Omental fat pad (tissue), 4 donors: ENCODE data around the gene TMEM123. TPM values are rescaled to one million over a fixed set of nuclear protein-coding genes. Genes with fewer than 3 reads are reported as not detected.

ENCODE experiments used
- ATAC-seq: fragments of 150-250 bp; one replicate; pipeline ENCODE4 v1.9.1; 2016; ENCODE audit warnings: mild to moderate bottlenecking, moderate library complexity; ENCODE audit not compliant: low FRiP score
- DNase-seq: peaks from one replicate; pipeline ENCODE4 v3.0.0-alpha.2; 2019; ENCODE audit warnings: low spot score
- CTCF ChIP-seq, 3 donors: fragments of 450-650 bp; IDR thresholded peaks; one replicate each; pipeline ENCODE4 v1.5.1; 2016 to 2017; ENCODE audit warnings: antibody characterized with exemption in 3 of 3, mild to moderate bottlenecking in 3 of 3, moderate library complexity in 2 of 3
- total RNA-seq, 4 donors: library from RNA; depleted of rRNA; stranded (reverse); fragments of >200 nt; gene quantifications; one replicate each; pipeline ENCODE4 v1.1.0, GENCODE V29; 2016

Gene TMEM123
- total RNA-seq, 4 donors from 2014 or later, result 81.8 to 109 (median 98.8) TPM

DNA sequence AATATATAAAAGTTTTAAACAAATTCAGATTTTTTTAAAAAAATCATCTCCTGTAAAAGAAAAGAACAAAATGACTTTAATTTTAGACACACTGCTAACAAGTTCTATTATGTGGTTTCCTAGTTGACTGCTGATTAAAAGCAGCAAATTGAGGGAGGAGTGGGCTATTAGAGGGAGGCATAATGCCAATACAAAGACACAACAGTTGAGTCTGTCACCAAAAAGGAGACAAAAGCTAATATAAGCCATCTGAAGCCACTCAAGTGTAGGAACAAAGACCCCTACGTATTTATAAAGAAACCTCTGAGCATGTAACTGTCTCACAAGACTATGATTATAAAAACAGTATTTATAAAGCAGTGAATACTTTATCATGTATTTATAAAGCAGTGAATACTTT, 28.6 kb downstream of the TMEM123 start:
- DNase-seq, result no peak
- no peak for ATAC-seq
- TF ChIP-seq CTCF (IDR thresholded peaks at IDR 0.05), result no peak

- no peak for ATAC-seq
- TF ChIP-seq CTCF (IDR thresholded peaks at IDR 0.05), result no peak
Measured at GRCh38 chr11:102422817-102423712, 29.5 kb downstream of the TMEM123 start.

DNA sequence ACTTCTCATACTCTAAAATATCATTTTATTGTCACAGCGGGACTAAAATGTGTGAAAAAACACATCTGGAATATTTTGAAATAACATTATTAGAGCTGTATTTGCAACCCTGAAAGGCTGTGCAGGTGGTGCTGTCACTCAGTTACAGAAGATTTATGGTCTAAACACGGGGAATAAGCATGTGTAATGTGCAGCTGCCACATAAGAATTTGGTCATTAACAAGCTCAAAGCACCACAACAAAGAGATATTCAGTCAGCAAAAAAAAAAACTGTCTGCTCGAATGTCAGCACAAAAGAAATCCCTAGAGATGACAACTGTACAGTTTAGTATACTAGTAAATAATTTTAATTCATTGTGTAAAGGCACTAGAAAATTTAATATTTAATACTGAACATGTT, 31.3 kb downstream of the TMEM123 start:
- TF ChIP-seq CTCF (IDR thresholded peaks at IDR 0.05), result no peak
- DNase-seq (no peak), ATAC-seq (no peak)

More at GRCh38 chr11:102422817-102423712, 29.5 kb downstream of the TMEM123 start:
- no peak for DNase-seq

- ATAC-seq, result no peak
- no peak for TF ChIP-seq CTCF (IDR thresholded peaks at IDR 0.05)
- no peak for DNase-seq
Measured at GRCh38 chr11:102420547-102420946, 32.0 kb downstream of the TMEM123 start.

- ATAC-seq (no peak), DNase-seq (no peak)
- TF ChIP-seq CTCF (IDR thresholded peaks at IDR 0.05), result no peak
Measured at GRCh38 chr11:102419181-102419580, 33.4 kb downstream of the TMEM123 start.

GRCh38 chr11:102416976-102417375, 35.6 kb downstream of the TMEM123 start:
- DNase-seq (no peak), ATAC-seq (no peak)
- no peak for TF ChIP-seq CTCF (IDR thresholded peaks at IDR 0.05)
